Measurements from ENCODE around the gene GPC6. TPM values are rescaled to one million over a fixed set of nuclear protein-coding genes. Genes with fewer than 3 reads are reported as not detected.
A peak's percentile ranks its signal among the peaks of the same experiment; 100 is the strongest.

GPC6 gene
- total and polyA plus RNA-seq, 2 donors (not counting 3 experiments of a cell fraction or from before 2014, with no cell fraction given) = 0.01 TPM; not detected in 1

GRCh38 chr13:94309997-94310855, 1083.6 kb downstream of the GPC6 start:
- peak overlapping the region; percentile 72 for H3K4me2 ChIP-seq (ENCODE audit: insufficient read depth, low read length)
- no TSS peak for BruUV-seq (replicated peaks)
- H3K79me2 ChIP-seq (ENCODE audit: control insufficient read depth, insufficient read depth, low read length) = no peaks in the 10 kb centered on the region
- ChIA-PET CTCF (interaction anchor here (1.9 kb wide), 1 partner anchor 13 kb away, joined by 6 read pairs; no protein-coding TSS in a partner anchor), POLR2A (interaction anchor here (0.7 kb wide), 1 partner anchor 1188 kb away, joined by 4 read pairs; no protein-coding TSS in a partner anchor)
- H4K20me1 ChIP-seq (replicated peaks; ENCODE audit: control insufficient read depth, extremely low read depth, insufficient read depth, low read length) = no peaks in the 10 kb centered on the region
- H3K4me1 ChIP-seq (ENCODE audit: control insufficient read depth, extremely low read depth, insufficient read depth, low read length) = peaks cover 47% of the 10 kb centered on the region
- H3K4me3 ChIP-seq (replicated peaks in 1 of 3; ENCODE audit: insufficient read depth in 1 of 3, low read depth in 1 of 3, low read length in 3 of 3) = no peak overlapping the region
- intact Hi-C loops (cut with micrococcal nuclease) (loop anchor here (2.0 to 5.0 kb wide), 4 partner anchors 17 to 292 kb away; partner anchors contain the start of gene GPR180), dilution Hi-C loops (cut with MboI; ENCODE audit: extremely low pct_ligation_motif_present, low sequenced_read_pairs) (no loop called here)
- no peaks in the 10 kb centered on the region for H3K36me3 ChIP-seq (ENCODE audit: control insufficient read depth in 2 of 2, extremely low read depth in 1 of 2, insufficient read depth in 2 of 2, low read length in 2 of 2)
- H3K9ac ChIP-seq (replicated peaks; ENCODE audit: extremely low read depth, insufficient read depth, low read length) = peak overlapping the region; percentile 55
- DNase-seq (ENCODE audit: low read depth, low spot score) (peak; percentile 91), FAIRE-seq (peak; percentile 90)
- H3K9me1 ChIP-seq (replicated peaks; ENCODE audit: control insufficient read depth, extremely low read depth, insufficient read depth, low read length) = no peaks in the 10 kb centered on the region
- no peaks in the 10 kb centered on the region for H3K27me3 ChIP-seq (ENCODE audit: control insufficient read depth in 2 of 2, insufficient read depth in 2 of 2, low read length in 2 of 2)
- TF ChIP-seq MYC (IDR thresholded peaks at IDR 0.05; ENCODE audit: low read depth, low read length) = no peak
- no peak for TF ChIP-seq POLR2A (IDR thresholded peaks at IDR 0.05; ENCODE audit: low read depth, low read length)
- no peak for TF ChIP-seq CTCF (IDR thresholded peaks at IDR 0.05; ENCODE audit: extremely low read depth in 1 of 2, insufficient read depth in 1 of 2, low read depth in 1 of 2, low read length in 2 of 2)
- no peak for TF ChIP-seq EZH2 (IDR thresholded peaks at IDR 0.05; ENCODE audit: borderline replicate concordance, low read depth, low read length, severe bottlenecking)
- no peak for TF ChIP-seq MAX (IDR thresholded peaks at IDR 0.05; ENCODE audit: insufficient read depth, insufficient read length)
- TF ChIP-seq GATA2 (IDR thresholded peaks at IDR 0.05; ENCODE audit: insufficient read depth, insufficient read length, low read depth, low read length) = peak; percentile 57
- peak; percentile 33 for TF ChIP-seq POLR2AphosphoS5 (IDR thresholded peaks at IDR 0.05; ENCODE audit: insufficient read depth, low read depth, low read length)
- TF ChIP-seq FOS (IDR thresholded peaks at IDR 0.05; ENCODE audit: borderline replicate concordance, insufficient read depth, low read length) = peak; percentile 68
- peak; percentile 88 for TF ChIP-seq JUN (IDR thresholded peaks at IDR 0.05; ENCODE audit: borderline replicate concordance, insufficient read depth, insufficient read length, low read depth)
- H2AFZ ChIP-seq (ENCODE audit: low read depth, low read length) = no peak overlapping the region
- H3K27ac ChIP-seq (ENCODE audit: insufficient read depth, low read depth, low read length) = peak overlapping the region; percentile 88
- H3K9me3 ChIP-seq (replicated peaks; ENCODE audit: control insufficient read depth, insufficient read depth, low read length) = no peaks in the 10 kb centered on the region

All from endothelial cell of umbilical vein (primary cell).